Measurements from ENCODE around the gene NR3C1.

Gene NR3C1

GRCh38 chr5:143249851-143250250, 153.6 kb downstream of the NR3C1 start:
- no peak for DNase-seq

DNA sequence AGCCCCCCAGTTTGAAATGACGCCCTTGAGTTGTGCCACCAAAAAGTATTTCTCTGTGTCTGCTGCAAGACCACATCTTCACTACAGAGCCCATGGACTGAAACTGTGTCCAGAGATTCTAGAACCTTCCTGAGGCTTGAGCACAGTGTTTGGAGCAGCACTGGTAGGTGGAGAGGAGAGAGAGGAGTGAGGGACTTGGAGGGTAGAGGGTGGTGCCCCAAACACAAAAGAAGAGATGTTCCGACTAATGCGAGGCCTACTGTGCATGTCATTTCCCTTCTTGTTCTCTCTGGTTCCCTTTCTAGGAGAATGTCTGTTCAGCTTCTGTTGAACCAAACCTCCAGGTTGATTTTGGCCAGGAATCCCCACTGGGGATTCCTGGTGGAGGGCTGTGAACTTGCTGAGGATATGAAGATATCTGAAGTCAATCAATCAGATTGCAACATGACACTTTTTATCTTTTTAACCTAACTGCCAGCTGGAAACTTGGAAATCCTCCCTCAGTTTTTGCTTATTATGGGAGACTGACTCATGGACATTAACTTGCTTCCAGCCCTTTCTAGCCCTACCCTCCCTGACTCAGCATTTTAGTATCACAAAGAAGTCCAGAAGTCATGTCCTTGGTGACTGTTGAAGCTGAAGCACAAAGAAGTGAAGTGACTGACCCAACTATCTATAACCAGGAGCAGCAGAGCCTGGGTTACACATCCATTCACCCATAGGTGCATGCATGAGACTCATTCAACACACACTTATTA, 154.5 kb downstream of the NR3C1 start:
- DNase-seq = no peak

DNA sequence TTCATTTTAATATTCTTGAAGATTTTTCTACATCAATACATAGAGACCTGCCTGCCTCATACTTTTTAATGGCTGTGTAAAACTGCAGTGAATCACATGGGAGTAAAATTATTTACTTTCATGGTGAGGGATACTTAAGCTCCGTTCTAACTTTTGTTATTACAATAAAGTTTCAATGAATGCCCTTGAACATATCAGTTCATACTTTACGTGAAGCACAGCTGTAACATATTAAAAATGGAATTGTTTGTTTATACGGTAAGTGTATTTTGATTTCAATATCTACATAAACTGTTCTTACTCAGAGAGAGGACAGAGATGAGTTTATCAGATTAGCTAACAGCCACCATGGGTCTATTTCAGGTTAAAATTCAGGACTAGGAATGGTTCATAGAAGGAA, 155.1 kb downstream of the NR3C1 start:
- DNase-seq = no peak

DNA sequence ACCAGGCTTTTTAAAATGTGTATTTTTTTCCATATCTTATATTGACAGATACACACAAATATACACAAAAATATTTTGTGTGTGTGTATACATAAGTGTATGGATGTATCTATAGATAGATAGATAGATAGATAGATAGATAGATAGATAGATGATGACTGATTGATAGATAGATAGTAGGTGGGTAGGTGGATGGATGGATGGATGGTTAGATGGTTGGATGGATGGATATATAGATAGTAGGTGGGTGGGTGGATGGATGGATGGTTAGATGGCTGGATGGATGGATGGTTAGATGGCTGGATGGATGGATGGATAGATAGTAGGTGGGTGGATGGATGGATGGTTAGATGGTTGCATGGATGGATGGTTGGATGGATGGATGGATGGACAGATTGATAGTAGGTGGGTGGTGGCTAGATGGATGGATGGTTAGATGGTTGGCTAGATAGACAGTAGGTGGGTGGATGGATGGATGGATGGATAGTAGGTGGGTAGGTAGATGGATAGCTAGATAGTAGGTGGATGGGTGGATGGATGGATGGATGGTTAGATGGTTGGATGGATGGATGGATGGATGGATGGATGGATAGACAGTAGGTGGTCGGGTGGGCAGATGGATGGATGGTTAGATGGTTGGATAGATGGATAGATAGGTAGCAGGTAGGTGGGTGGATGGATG, 156.2 kb downstream of the NR3C1 start:
- DNase-seq = no peak

- DNase-seq = no peak
Observed at GRCh38 chr5:143245929-143246561, 157.4 kb downstream of the NR3C1 start.

DNA sequence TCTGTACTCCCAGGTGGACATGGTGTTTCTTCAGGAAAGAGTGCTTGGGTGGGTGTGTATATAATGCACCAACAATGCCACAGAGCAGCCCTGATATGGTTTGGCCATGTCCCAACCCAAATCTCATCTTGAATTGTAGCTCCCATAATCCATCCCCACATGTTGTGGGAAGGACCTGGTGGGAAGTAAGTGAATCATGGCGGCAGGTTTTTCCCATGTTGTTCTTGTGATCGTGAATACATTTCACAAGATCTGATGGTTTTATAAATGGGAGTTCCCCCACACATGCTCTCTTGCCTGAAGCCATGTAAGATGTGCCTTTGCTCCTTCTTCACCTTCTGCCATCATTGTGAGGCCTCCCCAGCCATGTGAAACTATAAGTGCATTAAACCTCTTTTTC, 158.5 kb downstream of the NR3C1 start:
- no peak for DNase-seq

GRCh38 chr5:143244000-143244736, 159.3 kb downstream of the NR3C1 start:
- no peak for DNase-seq

- DNase-seq = no peak
Observed at GRCh38 chr5:143243103-143243502, 160.4 kb downstream of the NR3C1 start.

GRCh38 chr5:143241892-143242291, 161.6 kb downstream of the NR3C1 start:
- DNase-seq = no peak

DNA sequence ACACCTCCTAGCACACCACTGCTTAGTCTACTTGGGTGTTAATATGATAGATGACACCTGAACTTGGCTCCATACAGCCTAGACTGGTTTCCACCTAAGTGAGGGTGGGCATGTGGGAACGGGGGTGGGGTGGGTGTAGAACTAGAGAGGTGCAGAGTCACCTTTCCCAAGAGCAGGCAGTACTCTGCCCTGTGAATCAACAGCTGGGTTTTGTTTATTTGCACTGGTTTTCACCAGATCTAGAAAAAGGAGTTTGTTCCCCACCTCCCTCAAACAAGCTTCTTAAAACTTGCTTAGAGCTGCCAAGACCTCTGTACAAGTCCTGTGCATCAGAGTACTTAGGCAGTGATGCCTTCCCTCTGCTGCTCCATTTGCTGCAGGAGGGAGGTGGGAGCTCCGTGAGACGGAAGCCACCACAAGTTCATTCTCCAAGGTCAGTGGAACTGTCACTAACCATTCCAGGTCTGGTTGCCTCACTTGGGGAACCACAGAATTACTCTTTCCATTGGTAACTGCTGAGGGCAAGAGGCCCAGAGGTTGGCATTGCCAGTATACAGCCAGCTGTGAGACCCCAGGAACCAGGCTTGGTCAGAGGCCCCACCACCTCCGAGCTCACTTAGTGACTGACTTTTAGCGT, 163.5 kb downstream of the NR3C1 start:
- no peak for DNase-seq

DNA sequence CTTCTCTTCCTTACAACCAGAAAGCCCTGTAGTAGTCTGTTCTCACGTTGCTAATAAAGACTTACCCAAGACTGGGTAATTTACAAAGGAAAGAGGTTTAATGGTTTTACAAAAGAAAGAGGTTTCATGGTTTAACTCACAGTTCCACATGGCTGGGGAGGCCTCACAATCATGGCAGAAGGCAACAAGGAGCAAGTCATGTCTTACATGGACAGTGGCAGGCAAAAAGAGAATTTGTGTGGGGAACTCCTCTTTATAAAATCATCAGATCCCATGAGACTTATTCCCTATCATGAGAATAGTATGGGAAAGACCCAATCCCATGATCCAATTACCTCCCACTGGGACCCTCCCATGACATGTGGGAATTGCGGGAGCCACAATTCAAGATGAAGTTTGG, 164.9 kb downstream of the NR3C1 start:
- DNase-seq = no peak

DNA sequence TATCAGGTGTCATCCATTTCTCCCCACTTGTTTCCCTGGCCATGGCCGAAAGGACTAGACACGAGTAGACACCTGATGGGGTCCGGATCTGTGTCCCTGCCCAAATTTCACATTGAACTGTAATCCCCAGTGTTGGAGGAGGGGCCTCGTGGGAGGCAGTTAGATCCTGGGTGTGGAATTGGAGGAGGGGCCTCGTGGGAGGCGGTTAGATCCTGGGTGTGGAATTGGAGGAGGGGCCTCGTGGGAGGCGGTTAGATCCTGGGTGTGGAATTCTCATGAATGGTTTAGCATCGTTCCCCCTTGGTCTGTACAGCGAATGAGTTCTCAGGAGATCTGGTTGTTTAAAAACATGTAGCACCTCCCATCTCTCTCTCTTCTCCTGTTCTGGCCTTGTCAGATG, 165.8 kb downstream of the NR3C1 start:
- DNase-seq = no peak

- DNase-seq = no peak
Observed at GRCh38 chr5:143236682-143237081, 166.8 kb downstream of the NR3C1 start.

DNA sequence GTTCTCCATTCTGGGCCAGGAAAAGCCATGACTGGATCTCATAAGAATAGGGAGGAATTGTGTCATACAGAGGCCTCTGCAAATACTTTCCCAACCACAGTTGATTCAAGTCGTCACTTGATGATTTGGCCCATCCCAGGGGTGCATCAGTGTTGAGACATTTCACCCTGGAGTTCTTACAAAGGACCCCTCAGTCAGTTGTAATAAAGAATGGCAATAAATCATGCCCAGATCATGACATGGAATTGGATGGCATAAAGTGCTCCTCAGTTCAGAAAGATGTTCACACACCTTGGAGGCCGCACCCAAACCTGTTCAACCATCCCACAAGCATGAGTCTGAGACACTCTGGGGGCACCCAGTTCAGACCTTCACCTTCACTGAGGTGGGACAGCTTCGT, 168.1 kb downstream of the NR3C1 start:
- DNase-seq = no peak

- no peak for DNase-seq
Observed at GRCh38 chr5:143234162-143234842, 169.2 kb downstream of the NR3C1 start.

GRCh38 chr5:143233031-143233430, 170.5 kb downstream of the NR3C1 start:
- DNase-seq = no peak

DNA sequence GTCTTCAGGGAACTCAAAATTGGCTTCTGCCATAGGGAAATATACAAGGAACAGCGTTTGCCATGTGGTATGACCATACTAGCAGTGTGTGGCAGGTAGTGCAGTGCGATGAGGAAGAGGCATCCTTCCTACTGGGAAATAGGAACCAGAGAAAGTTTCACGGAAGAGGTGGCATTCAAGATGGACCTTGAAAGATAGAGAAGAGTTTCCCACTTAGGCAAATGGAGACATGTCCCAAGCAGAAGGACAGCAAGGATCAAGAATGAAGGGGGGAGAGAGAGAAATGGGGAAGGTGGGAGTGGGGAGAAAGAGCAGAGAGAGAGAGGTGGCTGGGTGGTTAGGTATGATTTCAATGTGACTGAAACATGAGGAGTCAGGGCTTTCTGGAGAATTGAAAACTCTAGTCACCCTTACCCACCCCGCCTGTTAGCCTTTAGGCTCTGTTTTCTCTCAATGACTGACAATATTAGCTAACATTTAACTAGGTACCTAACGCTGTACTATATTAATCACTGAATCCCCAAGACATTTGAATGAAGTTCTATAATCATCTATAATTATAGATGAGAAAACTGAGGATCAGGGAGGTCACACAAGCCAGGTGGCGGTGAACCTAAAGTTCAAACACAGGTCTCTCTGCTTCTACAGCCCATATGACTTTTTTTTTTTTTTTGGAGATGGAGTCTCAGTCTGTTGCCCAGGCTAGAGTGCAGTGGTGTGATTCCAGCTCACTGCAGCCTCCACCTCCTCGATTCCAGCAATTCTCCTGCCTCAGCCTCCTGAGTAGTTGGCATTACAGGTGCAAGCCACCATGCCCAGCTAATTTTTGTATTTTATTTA, 171.3 kb downstream of the NR3C1 start:
- DNase-seq = no peak

- DNase-seq = no peak
Observed at GRCh38 chr5:143231416-143231815, 172.1 kb downstream of the NR3C1 start.

GRCh38 chr5:143230676-143230996, 172.8 kb downstream of the NR3C1 start:
- DNase-seq = no peak

- DNase-seq = peak; percentile 37
Observed at GRCh38 chr5:143229896-143230675, 173.4 kb downstream of the NR3C1 start.

DNA sequence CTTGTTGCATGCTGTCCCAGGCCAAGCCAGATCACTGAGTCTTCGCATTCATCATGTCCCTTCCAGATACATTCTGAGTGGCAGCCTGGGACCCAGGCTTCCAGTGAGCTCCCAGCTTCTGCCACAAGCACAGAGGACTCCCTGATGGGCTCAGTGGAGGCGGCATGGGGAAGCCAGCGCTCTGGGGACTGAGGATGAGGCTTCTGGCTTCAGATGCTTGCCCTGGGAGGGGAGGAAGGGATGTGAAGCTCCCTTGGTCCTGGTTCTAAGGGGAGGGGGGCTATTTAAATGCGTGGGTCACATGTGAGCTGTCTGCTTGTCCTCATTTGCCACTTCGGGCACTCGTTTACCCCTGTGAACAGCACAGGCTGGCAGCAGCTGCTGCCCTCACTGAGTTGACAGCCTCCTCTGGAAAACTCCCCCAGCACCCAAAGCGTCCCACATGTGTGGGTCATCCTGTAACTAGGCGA, 174.0 kb downstream of the NR3C1 start:
- DNase-seq = peak; percentile 22

Data from stimulated activated CD4-positive, alpha-beta T cell treated with anti-CD3 and anti-CD28 coated beads, Interleukin-15, amount 100 ng/mL, for 24 hours (primary cell).